CD4-positive, alpha-beta T cell treated with Interleukin-4 for 4 hours (primary cell): ENCODE data around the gene PSG4.
"Not testable (repeated sequence)": the region's sequence is repeated elsewhere in the genome, so short reads cannot be mapped to it uniquely, and the experiment has no call there.

Experiments
- DNase-seq: peaks from one replicate; pipeline ENCODE4 v3.0.0-alpha.2; 2020

Gene PSG4

DNA sequence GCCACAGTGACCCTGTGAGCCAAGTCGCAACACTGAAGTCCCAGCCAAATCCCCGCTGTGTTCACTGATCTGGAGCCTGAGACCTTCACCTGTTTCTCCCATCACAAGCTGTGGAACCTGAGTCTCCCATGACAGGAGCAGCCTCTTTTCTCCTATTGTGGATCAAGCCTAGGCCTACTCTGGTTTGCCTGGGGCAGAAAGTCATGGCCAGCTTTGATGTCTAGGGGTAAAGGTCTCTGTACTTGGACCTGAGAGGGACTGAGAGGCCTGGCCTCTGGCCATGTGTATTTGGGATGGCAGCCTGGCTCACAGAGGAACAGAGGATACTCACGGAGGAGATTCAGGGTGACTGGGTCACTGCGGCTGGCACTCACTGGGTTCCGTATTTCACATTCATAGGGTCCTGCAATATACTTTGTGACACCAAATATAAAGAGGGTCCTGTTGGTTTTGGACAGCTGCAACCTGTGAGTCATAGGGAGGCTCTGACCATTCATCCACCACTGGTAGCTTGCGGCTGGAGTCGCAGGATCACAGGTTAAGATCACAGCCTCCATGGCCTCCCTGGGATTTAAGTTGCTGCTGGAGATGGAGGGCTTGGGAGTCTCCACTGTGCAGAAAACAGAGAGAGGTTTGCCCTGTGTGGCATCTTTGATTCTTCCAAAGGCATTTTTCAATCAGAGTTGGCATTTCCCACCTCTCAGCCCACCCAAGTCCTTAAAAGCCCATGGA, 7.6 kb downstream of the PSG4 start:
- DNase-seq, result not testable (repeated sequence)

DNA sequence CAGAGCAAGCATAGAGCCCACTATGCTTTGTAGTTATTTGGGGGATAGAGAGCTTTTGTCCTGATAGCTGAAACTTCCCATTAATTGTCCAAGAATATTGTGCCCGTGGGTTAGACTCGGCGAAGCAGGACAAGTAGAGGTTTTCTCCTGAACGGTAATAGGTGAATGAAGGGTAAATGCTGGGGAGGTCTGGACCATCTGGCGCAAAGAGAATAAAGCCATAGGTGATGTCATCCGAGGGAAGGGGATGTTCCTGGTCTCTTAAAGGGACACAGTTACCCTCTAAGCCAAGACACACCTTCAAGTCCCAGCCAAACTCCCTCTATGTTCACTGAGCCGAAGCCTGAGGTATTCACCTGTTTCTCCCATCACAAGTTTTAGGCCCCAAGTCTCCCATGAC, 11.0 kb downstream of the PSG4 start:
- DNase-seq, result not testable (repeated sequence)

GRCh38 chr19:43192381-43193155, 12.9 kb downstream of the PSG4 start:
- not testable (repeated sequence) for DNase-seq

DNA sequence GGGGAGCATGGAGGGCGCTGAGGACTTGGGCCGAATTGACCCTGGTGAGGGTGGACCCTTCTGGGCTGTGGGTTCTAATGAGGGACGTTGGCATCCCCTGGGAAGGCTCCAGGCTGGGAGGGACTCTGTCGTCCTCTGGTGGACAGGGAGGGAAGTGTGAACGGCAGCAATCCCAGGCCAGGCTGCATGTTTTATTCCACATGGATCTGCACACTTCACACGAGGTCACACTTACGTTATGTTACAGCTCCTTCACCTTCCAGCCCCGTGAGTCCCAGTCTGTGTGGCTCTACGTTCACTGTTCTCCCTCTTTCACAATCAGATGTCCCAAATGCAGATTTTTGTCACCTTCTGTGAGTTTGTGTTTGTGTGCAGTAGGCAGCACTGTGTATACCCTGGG, 17.3 kb downstream of the PSG4 start:
- not testable (repeated sequence) for DNase-seq

GRCh38 chr19:43186311-43186935, 19.0 kb downstream of the PSG4 start, which contains the start of gene PSG5:
PSG5 (minus strand) TSS chr19:43186536; CDS start chr19:43186405, 131 bp downstream.
- DNase-seq, result not testable (repeated sequence)

DNA sequence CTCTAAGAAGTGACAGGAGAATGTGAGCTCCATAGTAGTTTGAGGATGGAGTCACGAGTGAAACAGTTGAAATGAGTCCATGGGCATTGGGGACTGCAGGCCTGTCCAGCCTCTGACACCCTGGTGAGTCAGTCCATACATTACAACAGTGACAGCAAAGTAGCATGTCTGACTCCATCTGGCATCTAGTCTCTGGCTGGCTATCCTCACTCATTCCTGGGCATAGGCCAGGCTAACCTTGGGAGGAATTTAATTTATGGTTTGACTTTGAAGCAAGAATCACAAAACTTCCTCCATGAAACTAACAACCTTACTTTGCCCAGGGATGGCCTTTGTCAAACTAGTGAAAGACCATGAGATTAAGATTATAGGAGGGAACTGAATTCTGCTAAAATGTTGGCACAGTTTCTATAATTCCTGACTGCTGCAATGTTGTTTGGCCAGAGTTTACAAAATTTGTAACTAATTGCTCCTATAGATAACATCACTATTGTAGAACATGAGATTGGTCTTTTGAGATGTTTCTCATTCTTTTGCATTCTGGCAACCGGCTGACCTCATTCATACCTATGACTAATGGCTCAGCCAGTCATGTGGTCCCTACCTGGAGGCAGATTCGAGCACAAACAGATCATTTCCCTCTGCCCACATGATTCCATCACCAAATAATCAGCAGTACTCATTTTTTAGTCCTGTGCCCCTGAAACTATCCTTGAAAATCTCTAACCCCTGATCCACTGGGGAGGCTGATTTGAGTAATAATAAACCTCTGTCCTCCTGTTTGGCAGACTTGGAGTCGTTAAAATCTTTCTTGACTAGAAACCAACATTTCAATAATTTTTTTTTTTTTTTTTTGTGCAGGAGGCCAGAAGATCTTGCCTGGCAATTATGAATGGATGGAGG, 23.3 kb downstream of the PSG4 start:
- DNase-seq, result not testable (repeated sequence)

DNA sequence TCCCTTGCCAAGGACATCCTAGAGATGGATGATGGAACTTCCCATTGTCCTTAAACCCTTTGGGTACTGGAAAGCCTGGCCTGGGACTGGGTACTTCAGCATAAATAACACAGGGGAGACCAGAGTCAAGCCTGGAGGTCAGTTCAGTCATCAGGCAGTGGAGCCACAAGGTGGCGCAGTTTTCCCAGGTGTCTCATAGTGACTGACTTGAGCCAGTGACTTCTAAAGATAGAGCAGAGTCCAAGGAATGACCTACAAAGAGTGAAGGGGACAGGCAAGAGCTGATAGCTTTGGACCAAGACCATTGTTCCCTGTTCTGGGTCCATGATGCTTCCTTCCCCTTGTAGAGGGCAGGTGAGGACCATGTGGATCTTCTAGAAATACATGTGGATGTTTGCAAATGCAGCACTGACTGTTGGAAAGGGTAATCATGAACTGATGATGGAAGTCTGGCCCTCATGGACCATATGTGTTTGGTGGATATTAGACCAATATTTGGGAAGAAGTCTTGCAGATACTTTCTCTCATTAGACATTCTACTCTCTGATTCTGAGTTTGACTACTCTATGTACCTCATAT, 25.8 kb downstream of the PSG4 start:
- DNase-seq, result not testable (repeated sequence)

DNA sequence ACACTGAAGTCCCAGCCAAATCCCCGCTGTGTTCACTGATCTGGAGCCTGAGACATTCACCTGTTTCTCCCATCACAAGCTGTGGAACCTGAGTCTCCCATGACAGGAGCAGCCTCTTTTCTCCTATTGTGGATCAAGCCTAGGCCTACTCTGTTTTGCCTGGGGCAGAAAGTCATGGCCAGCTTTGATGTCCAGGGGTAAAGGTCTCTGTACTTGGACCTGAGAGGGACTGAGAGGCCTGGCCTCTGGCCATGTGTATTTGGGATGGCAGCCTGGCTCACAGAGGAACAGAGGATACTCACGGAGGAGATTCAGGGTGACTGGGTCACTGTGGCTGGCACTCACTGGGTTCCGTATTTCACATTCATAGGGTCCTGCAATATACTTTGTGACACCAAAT, 26.9 kb downstream of the PSG4 start:
- DNase-seq, result not testable (repeated sequence)

DNA sequence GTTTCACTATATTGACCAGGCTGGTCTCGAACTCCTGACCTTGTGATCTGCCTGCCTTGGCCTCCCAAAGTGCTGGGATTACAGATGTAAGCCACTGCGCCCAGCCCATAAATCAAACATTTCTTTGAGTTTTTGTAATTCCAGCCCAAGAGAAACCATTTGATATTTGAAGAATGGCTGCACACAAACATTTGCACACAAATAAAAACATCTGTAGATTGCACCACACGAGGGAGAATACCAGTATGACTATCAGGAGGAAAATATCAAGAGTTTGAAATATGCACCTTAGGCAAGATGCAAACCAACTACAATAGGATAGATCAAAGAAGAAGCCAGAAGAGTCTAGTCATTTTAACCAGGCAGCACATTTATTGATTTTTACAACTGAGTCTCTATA, 39.5 kb downstream of the PSG4 start:
- DNase-seq, result not testable (repeated sequence)

- not testable (repeated sequence) for DNase-seq
Observed at GRCh38 chr19:43163135-43163534, 42.3 kb downstream of the PSG4 start.

GRCh38 chr19:43162261-43162660, 43.2 kb downstream of the PSG4 start:
- not testable (repeated sequence) for DNase-seq

- no peak for DNase-seq
Observed at GRCh38 chr19:43152214-43152613, 53.2 kb downstream of the PSG4 start.

DNA sequence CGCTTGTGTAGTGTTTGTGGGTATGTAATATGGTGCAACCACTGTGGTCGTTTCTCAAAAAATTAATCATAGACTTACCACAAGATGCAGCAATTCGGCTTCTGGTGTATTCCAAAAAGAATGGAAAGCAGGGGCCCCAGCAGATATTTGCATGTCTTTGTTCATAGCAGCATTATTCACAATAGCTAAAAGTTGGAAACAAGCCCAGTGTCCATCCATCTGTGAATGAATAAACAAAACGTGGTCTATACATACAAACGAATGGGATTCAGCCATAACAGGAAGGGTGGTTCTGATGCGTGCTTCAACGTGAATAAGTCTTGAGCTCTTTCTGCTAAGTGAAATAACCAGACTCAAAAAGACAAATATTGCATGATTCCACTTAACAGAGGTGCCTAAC, 55.6 kb downstream of the PSG4 start:
- DNase-seq, result not testable (repeated sequence)

DNA sequence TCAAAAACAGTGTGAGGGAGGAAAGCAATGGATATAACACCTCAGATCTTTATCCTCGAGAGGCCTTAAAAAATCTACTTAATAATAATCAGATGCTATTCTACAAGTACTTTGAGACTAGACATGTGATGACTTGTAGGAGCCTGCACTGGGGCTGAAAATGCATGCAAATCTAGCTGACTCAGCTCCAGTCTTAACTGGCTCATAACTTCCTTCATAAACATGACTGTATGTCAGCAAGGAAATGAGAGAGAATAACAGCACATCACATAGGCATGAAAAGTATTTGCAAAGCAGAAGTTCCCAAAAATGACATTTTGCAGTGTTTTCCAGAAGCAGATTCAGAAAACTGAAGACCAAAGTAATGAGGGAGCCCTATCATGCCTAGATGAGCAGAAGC, 57.2 kb downstream of the PSG4 start:
- no peak for DNase-seq
